NT2/D1 (cell line): ENCODE results near the gene CTIF.

ENCODE experiments used
- SUZ12 ChIP-seq: IDR thresholded peaks from 2 replicates; pipeline ENCODE4 v1.6.1; 2011; ENCODE audit not compliant: insufficient read length, insufficient read depth; ENCODE audit errors: extremely low read depth
- YY1 ChIP-seq: IDR thresholded peaks from 2 replicates; pipeline ENCODE4 v1.6.1; 2011; ENCODE audit not compliant: insufficient read length, insufficient read depth

DNA sequence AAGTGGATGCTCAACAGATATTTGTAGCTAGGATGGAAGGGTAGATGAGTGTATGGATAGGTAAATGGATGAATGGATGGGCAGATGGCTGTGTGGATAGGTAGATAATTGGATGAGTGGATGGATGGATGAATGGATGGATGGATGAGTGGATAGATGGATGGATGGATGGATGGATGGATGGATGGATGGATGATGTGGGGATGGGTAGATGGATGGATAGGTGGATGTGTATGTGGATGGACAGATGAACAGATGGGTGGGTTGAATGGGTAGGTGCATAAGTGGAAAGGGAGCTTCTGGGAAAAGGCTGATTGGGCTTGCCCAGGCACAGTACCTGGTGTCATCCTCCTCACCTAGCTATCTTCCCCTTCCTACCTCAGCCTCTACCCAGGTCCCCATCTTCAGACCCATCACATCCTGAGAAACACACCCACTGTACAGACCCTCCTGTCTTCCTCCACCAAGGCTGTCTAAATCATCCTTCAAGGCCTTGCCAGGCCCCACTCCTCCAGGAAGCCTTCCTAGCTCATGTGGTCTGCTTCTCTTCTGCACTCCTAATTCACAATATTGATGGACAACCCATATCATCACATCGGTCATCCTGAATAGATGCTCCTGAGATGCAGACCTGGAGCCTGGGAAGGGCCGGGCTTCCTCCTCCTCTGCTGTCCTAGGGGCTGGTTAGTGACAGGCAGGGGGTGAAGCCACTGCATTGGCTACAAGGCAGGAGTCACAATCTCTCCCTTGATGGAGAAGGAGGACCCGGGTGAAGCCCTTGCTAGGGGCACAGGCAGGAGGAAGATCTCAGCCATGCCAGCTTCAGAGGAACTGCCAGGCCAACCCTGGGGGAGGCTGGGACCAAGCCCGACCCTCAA lies 362.6 kb downstream of the CTIF start:
- TF ChIP-seq SUZ12: no peak
- TF ChIP-seq YY1: no peak
